ENCODE results near the gene LHCGR. TPM values are rescaled to one million over a fixed set of nuclear protein-coding genes. Genes with fewer than 3 reads are reported as not detected.
"Not testable (repeated sequence)": the region's sequence is repeated elsewhere in the genome, so short reads cannot be mapped to it uniquely, and the experiment has no call there.

The LHCGR gene
- total RNA-seq, 1 donor from 2014 or later: not detected

DNA sequence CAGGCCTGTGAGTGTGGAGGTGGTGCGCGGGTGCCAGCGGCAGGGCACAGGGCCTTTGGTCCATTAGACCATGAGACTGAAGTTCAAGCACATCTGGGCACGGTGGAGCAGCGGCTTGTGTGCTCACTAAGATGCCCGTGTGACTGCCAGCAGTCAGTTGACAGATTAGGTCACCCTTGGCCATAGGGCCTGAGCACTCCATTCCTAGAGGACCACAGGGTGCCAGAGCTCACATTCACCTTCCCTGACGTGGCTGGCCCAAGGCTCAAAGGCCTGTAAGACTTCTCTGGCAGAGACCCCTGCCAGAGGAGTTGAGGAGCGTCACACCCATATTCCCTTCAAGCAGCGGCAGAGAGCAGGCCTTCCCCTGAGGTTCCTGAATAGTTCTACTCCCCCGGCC lies 650 bp downstream of the LHCGR start:
- Histone ChIP-seq H3K4me3 (ENCODE audit: low read depth, low read length) (no peak overlapping the region), H3K36me3 (ENCODE audit: control insufficient read depth, insufficient read depth, low read length) (no peaks in the 10 kb centered on the region), H3K27me3 (ENCODE audit: control insufficient read depth, insufficient read depth, low read length) (peaks cover 3% of the 10 kb centered on the region)
- FAIRE-seq (no peak), DNase-seq (ENCODE audit: low read depth) (no peak)
- TF ChIP-seq, protein P1, sequence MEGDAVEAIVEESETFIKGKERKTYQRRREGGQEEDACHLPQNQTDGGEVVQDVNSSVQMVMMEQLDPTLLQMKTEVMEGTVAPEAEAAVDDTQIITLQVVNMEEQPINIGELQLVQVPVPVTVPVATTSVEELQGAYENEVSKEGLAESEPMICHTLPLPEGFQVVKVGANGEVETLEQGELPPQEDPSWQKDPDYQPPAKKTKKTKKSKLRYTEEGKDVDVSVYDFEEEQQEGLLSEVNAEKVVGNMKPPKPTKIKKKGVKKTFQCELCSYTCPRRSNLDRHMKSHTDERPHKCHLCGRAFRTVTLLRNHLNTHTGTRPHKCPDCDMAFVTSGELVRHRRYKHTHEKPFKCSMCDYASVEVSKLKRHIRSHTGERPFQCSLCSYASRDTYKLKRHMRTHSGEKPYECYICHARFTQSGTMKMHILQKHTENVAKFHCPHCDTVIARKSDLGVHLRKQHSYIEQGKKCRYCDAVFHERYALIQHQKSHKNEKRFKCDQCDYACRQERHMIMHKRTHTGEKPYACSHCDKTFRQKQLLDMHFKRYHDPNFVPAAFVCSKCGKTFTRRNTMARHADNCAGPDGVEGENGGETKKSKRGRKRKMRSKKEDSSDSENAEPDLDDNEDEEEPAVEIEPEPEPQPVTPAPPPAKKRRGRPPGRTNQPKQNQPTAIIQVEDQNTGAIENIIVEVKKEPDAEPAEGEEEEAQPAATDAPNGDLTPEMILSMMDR (IDR thresholded peaks at IDR 0.05; ENCODE audit: insufficient read depth, low read length, severe bottlenecking): no peak

DNA sequence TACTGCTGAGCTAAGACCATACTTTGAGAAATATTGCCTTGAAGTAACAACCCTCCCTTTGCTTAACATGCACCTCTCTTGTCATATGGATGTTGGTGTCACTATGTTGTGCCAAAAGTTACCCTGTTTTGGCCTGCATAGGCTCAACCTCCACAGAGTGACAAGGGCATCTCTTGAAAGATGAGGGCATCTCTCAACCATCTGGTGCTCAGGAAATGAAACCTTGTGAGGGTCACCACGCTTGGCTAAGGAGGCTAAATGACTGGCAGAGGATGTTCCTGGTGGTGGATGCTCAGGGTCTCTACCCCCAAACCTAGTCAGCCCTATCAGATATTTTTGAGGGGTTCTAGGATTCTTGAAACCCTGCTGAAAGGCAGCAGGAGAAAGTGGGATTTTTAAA lies 2.3 kb downstream of the LHCGR start:
- peaks cover 3% of the 10 kb centered on the region for H3K27me3 ChIP-seq (ENCODE audit: control insufficient read depth, insufficient read depth, low read length)
- H3K36me3 ChIP-seq (ENCODE audit: control insufficient read depth, insufficient read depth, low read length): no peaks in the 10 kb centered on the region
- no peak overlapping the region for H3K4me3 ChIP-seq (ENCODE audit: low read depth, low read length)
- DNase-seq (ENCODE audit: low read depth): no peak
- TF ChIP-seq, protein P1 (IDR thresholded peaks at IDR 0.05; ENCODE audit: insufficient read depth, low read length, severe bottlenecking): no peak
- FAIRE-seq: peak; percentile 75

DNA sequence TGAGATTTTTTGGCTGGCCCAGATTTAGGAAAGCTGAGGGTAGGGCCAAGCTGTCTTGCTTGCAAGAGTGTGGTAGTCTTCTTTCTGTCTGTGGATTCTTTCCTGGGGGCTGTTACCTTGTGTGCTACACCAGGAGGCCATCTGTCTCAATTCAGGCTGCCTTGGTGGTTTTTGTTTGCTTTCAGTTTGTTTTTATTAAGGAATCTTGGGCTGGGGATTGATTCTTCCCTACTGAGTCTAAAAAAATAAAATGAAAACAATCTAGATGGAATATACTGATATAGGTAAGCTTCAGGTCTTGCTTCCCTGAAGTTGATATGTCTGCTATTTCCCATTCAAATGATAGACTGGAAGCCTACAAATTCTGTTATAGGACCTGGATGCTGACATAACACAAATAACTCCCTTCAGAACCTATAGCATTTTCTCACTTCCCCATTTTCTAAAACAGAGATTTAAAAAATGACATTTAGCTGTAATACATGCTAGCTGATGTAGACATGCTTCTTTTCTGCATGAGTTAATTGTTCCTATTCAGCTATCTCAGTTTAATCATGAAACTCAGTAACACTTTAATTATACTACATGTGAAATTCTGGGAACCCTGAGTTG lies 5.3 kb downstream of the LHCGR start:
- TF ChIP-seq, protein P1 (IDR thresholded peaks at IDR 0.05; ENCODE audit: insufficient read depth, low read length, severe bottlenecking): no peak
- FAIRE-seq: no peak
- DNase-seq (ENCODE audit: low read depth): no peak

DNA sequence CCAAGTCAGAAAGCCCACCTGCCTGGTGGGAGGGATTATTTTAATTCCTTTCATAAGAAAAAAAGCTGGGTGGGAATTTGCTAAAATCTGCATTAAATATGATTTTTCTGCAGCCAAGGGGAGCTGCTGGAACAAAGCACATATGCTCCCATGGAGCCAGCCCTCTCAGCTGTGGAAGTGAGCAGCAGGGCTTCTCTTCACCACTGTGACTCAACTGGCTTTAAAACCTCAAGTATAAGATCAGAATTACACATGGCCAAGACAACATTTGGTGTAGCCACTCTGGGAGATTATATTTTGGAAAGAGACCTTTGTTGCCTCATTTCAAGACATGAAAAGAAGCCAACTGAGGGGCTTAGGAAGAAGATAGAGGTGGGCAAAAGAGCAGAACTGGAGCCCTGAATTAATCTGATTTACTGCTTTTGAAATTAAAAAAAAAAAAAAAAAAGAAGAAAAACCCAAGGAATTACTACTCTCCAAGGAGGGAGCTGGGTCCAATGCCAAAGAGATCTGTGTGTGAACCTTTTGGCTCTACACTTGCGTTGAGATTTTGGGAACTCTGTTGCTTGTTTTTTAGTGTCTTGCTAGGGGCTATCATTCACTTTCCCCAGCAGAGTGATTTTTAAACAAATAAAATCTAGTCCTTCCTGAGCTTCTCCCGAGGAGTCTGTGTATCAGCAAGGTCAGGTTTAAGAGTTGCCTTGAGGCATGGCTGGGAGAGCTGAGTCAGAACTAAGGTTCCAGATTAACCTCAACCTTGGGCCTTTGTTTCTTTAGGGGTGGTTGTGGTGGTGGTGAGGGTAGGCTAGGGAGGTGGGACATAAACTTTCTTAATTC lies 6.0 kb downstream of the LHCGR start:
- DNase-seq (ENCODE audit: low read depth): peak; percentile 14
- Histone ChIP-seq H3K27me3 (ENCODE audit: control insufficient read depth, insufficient read depth, low read length) (no peaks in the 10 kb centered on the region), H3K4me3 (ENCODE audit: low read depth, low read length) (no peak overlapping the region), H3K36me3 (ENCODE audit: control insufficient read depth, insufficient read depth, low read length) (no peaks in the 10 kb centered on the region)
- no peak for FAIRE-seq
- TF ChIP-seq, protein P1 (IDR thresholded peaks at IDR 0.05; ENCODE audit: insufficient read depth, low read length, severe bottlenecking): no peak

More for the DNA sequence above, 5.3 kb downstream of the LHCGR start:
- Histone ChIP-seq H3K36me3 (ENCODE audit: control insufficient read depth, insufficient read depth, low read length) (no peaks in the 10 kb centered on the region), H3K4me3 (ENCODE audit: low read depth, low read length) (no peak overlapping the region), H3K27me3 (ENCODE audit: control insufficient read depth, insufficient read depth, low read length) (no peaks in the 10 kb centered on the region)

DNA sequence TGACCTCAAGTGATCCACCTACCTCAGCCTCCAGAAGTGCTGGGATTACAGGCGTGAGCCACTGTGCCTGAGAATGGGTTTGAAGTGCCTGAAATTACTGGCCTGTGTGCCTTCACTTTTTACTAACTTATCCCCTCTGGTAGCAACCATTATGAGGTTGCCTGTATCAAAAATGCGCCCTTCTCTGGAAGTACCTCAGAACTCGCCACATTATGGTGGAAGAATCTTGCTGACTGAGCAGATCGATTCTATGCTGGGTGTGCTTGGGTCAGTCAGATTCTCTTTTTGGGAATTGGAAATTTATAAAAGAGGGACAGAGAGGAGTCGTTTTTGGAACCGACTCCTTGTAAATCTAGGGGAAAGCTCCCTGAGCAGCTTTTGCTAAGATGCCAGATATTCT lies 8.2 kb downstream of the LHCGR start:
- DNase-seq (ENCODE audit: low read depth) (no peak), FAIRE-seq (no peak)
- TF ChIP-seq, protein P1 (IDR thresholded peaks at IDR 0.05; ENCODE audit: insufficient read depth, low read length, severe bottlenecking): no peak
- no peaks in the 10 kb centered on the region for H3K36me3 ChIP-seq (ENCODE audit: control insufficient read depth, insufficient read depth, low read length)
- H3K27me3 ChIP-seq (ENCODE audit: control insufficient read depth, insufficient read depth, low read length): no peaks in the 10 kb centered on the region
- H3K4me3 ChIP-seq (ENCODE audit: low read depth, low read length): no peak overlapping the region

DNA sequence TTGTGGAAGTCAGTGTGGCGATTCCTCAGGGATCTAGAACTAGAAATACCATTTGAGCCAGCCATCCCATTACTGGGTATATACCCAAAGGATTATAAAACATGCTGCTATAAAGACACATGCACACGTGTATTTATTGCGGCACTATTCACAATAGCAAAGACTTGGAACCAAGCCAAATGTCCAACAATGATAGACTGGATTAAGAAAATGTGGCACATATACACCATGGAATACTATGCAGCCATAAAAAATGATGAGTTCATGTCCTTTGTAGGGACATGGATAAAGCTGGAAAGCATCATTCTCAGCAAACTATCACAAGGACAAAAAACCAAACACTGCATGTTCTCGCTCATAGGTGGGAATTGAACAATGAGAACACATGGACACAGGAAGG lies 16.3 kb downstream of the LHCGR start:
- not testable (repeated sequence) for FAIRE-seq; H3K36me3 ChIP-seq (ENCODE audit: control insufficient read depth, insufficient read depth, low read length); H3K27me3 ChIP-seq (ENCODE audit: control insufficient read depth, insufficient read depth, low read length); DNase-seq (ENCODE audit: low read depth); H3K4me3 ChIP-seq (ENCODE audit: low read depth, low read length)

Data from bronchial epithelial cell (primary cell).